DMS 273 (cell line): Measurements from ENCODE around the gene TMEM92.
"Not testable (repeated sequence)": the region's sequence is repeated elsewhere in the genome, so short reads cannot be mapped to it uniquely, and the experiment has no call there.

Experiments
- DNase-seq: peaks from one replicate; lab custom pipeline; 2025; ENCODE audit not compliant: unreplicated experiment; lab: John Stamatoyannopoulos, UW

TMEM92 gene

GRCh38 chr17:50261051-50261915, 13.0 kb upstream of the TMEM92 start:
- DNase-seq, result no peak

GRCh38 chr17:50262001-50262794, 12.1 kb upstream of the TMEM92 start:
- DNase-seq, result no peak

- no peak for DNase-seq
These were observed 10.7 kb upstream of the TMEM92 start for GRCh38 chr17:50263331-50264262.

GRCh38 chr17:50264263-50265113, 9.8 kb upstream of the TMEM92 start:
- DNase-seq, result no peak

GRCh38 chr17:50265212-50265611, 9.1 kb upstream of the TMEM92 start:
- no peak for DNase-seq

GRCh38 chr17:50265690-50266315, 8.5 kb upstream of the TMEM92 start:
- no peak for DNase-seq

GRCh38 chr17:50266384-50267073, 7.7 kb upstream of the TMEM92 start:
- DNase-seq, result peak; percentile 75

- no peak for DNase-seq
These were observed 7.0 kb upstream of the TMEM92 start for GRCh38 chr17:50267074-50267841.

- DNase-seq, result no peak
These were observed 6.2 kb upstream of the TMEM92 start for GRCh38 chr17:50268026-50268425.

GRCh38 chr17:50268743-50269275, 5.5 kb upstream of the TMEM92 start:
- no peak for DNase-seq

GRCh38 chr17:50269477-50270434, 4.5 kb upstream of the TMEM92 start:
- DNase-seq, result peak; percentile 83

- DNase-seq, result no peak
These were observed 3.6 kb upstream of the TMEM92 start for GRCh38 chr17:50270435-50271362.

- DNase-seq, result not testable (repeated sequence)
These were observed 2.9 kb upstream of the TMEM92 start for GRCh38 chr17:50271363-50271750.

GRCh38 chr17:50272246-50272645, 2.0 kb upstream of the TMEM92 start:
- DNase-seq, result no peak

GRCh38 chr17:50272711-50273653, 1.3 kb upstream of the TMEM92 start:
- DNase-seq, result peak; percentile 82
